OCI-LY7 (cell line): ENCODE measurements around the gene MRPL45.
"Not testable (repeated sequence)": the region's sequence is repeated elsewhere in the genome, so short reads cannot be mapped to it uniquely, and the experiment has no call there.

ENCODE experiments used
- CTCF ChIP-seq: fragments of 200-600 bp; sonication (generic); conservative IDR thresholded peaks from 2 replicates; pipeline ENCODE4 v1.5.1; 2014; ENCODE audit warnings: mild to moderate bottlenecking, antibody characterized with exemption, low read length, moderate library complexity, mixed read lengths
- EZH2phosphoT487 ChIP-seq: fragments of 200-600 bp; sonication (generic); IDR thresholded peaks from 2 replicates; pipeline ENCODE4 v1.6.1; 2018; ENCODE audit warnings: low read depth, borderline replicate concordance, mild to moderate bottlenecking, mixed run types, antibody characterized with exemption, low read length, moderate library complexity, mixed read lengths

GRCh38 chr17:38269045-38269444, 27.9 kb upstream of the MRPL45 start:
- TF ChIP-seq CTCF, EZH2phosphoT487: not testable (repeated sequence)
